Ecto neural progenitor cell (in vitro differentiated cells): ENCODE measurements around the gene SLAMF8.

Experiments
- DNase-seq: peaks from one replicate; pipeline ENCODE4 v3.0.0-alpha.2; 2018; ENCODE audit warnings: low spot score

Gene SLAMF8

GRCh38 chr1:159848326-159848725 lies 21.7 kb downstream of the SLAMF8 start:
- DNase-seq = no peak

GRCh38 chr1:159849626-159850366 lies 23.1 kb downstream of the SLAMF8 start:
- DNase-seq = no peak

DNA sequence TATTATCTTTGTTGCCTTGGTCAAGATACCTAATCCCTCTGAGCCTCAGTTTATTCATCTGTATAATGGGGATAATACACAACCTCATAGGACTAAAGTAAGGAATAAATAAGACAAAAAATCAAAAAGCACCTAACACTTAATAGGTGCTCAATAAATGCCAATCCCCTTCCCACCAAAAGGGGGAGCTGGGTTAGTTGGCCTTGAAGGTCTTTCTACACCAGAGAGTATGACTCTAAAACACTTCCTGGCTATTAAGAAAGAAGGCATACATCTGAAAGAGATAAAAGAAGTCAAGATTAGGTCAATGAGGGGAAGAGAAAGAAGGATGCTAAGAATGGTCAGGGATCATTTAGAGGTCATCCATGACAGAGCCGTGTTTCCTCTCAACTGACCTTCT lies 24.7 kb downstream of the SLAMF8 start:
- DNase-seq = no peak

GRCh38 chr1:159853417-159854115 lies 26.9 kb downstream of the SLAMF8 start:
- DNase-seq = no peak

GRCh38 chr1:159854116-159854692 lies 27.5 kb downstream of the SLAMF8 start:
- peak; percentile 58 for DNase-seq

GRCh38 chr1:159854693-159855192 lies 28.1 kb downstream of the SLAMF8 start:
- DNase-seq = peak; percentile 54

GRCh38 chr1:159855709-159856108 lies 29.0 kb downstream of the SLAMF8 start:
- DNase-seq = no peak

DNA sequence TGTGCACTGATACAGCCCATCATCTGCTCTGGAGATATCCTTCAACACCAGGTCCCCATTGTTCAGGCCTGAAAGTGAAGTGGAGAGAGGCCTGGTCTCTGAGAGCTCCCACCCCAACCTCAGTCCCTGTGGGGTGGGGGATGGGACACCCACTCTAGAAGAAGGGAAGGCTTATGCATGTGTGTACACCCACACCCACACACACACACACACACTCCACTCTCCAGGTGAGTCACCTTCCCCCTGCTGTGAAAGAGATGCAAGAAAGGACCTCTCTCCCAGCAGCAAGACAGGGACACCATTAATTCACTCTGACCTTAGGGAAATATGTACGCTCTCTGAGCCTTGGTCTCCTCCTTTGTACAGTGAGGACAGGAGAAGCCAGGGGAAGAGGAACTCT lies 29.9 kb downstream of the SLAMF8 start:
- no peak for DNase-seq

DNA sequence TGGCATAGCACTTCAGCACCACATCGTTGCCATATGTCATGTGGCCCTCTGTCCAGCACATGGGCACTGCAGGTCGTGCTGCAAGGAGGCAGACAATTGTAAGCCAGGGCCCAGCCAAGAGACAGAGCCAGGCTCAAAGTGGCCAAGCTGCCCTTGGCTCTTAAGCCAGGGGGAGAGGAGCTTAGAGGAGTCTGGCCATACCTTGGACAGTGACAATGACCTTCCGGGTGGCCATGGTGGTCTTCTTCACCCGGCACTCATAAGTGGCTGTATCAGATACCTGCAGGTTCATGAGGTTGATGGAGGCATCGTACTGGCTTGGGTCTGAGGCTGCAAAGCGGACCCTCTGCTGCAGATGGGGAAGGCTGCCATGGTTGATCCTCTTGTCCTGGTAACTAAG lies 31.2 kb downstream of the SLAMF8 start:
- no peak for DNase-seq

GRCh38 chr1:159859767-159860322 lies 33.2 kb downstream of the SLAMF8 start:
- DNase-seq = no peak

DNA sequence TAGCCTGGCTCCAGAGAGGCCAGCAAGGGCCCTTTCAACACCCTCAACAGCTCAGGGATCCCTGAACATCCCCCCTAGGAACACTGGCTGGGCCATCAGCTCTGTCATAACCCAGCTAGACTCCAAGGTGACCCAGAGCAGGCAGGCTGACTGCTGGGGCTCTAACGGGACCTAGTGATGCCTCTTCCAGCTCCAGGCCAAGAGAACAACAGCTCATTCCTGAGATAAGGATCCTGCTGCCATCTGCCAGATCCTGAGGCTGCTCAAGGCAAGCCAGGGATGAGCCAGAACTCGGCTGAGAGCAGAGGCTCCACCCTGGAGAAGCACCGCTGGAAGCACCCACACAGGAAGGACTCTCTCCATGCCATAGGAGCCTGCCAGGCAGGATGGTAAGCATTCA lies 33.8 kb downstream of the SLAMF8 start:
- DNase-seq = no peak

- DNase-seq = no peak
Observed at GRCh38 chr1:159861218-159861617, 34.5 kb downstream of the SLAMF8 start.

GRCh38 chr1:159862031-159862430 lies 35.4 kb downstream of the SLAMF8 start:
- DNase-seq = no peak

DNA sequence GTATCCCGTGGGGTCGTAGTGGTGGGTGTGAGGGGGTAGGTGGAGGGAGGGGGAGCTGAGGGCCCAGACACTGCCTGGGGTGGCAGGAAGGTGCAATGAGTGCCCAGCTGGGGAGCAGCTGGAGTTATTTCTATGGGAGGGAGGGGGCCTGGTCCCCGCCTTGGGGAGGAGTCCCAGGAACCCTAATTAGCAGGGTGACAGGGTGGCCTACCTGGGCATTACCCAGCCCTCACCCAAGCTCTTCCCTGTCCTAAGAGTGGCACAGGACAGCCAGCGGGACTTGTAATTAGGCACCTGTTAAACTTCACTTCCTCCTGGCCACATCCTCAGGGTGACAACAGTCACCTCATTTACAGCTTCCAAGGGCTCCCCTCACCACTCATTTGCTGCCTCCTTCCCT lies 35.9 kb downstream of the SLAMF8 start, which contains the start of gene VSIG8:
Gene VSIG8 (minus strand): TSS at position 101 of the 400 bp plus-strand sequence. CDS start 136 bp downstream, outside the sequence.
- DNase-seq = no peak

- no peak for DNase-seq
Observed at GRCh38 chr1:159864262-159864661, 37.6 kb downstream of the SLAMF8 start.

DNA sequence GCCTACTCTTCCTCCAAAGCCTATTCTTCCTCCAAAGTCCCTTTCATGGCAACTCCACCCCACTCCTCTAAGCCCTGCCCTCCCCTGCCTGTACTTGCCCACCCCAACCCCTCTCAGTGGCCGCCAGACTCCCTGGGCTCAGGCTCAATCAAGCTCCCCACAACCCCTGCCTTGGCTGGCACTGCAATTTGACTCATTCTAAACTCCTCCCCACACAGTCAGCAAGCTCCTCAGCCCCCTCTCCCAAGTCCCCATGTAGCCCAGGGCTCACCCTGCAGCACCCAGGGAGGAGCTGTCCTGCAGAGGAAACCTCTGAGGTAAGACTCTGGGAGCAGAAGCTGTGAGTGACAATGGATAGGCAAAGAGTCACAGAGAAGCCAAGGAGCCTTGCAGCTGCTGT lies 39.4 kb downstream of the SLAMF8 start:
- DNase-seq = no peak

DNA sequence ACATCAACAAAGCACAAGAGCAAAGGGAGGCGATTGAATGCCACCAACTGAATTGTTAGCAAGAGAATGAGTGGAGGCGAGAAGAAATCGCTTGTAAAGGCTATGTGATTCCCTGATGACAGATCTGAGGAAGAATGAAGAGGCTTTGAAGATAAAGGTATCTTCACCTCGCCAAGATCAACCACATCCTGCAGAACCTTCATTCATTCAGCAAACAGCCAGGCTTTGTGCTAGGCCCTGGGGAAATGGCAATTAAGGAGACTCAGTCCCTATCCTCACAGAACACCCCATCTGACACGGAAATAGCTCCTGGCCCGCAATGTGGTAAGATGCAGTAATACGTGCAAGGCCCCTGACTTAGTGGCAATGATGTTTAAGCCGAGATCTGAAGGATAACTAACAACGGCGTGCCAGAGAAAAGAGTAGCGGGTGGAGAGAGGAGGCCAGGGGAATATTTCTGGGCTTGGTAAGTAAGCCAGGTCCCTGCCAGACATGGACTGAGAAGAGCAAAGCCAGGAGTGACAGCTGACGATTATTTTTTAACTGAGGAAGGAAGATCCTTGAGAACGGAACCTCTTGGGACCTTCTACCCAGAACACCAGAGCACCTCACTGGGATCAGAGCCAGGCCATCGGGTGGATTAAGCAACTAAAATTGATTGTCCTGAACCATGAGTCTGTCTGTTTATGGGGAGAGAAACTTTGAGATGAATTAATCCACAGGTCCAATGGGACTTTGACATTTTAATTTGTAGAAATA lies 40.4 kb downstream of the SLAMF8 start:
- no peak for DNase-seq

GRCh38 chr1:159867664-159868026 lies 41.0 kb downstream of the SLAMF8 start:
- DNase-seq = no peak

DNA sequence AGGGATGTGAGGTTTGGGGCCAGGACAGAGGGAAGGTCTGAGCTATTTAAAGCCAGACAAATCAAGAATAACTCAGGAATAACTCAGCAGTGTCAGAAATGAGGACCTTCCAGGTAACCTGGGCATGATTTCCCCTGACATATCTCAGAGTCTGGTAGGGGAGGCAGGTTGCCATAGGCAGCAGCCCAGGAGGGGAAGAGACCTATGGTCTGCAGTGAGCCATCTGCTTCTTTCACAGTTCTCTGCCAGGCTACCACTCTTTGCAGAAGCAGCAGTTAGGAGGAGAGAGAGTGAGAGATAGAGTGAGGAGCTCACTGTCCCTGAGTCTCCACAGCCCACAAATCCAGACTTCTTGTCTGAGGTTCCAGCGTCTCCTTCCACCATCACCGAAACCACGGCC lies 42.1 kb downstream of the SLAMF8 start:
- no peak for DNase-seq

DNA sequence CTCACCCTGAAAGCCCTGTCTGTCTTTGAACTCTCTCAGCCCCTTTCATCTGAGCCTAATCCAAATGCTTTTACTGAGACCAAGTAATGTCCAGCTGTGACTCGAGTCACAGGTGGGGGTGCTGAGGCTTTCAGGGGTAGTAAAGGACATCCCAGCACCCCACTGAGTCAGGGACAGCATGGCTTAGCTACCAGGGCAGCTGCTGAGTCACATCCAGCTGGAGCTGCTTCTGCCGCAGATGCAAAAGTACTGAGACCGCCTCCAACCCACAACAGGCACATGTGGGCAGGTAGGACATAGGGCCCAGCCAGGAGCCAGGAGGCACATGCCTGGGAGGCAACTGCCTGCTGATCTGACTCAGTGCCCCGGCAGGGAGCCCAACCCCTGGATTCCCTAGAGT lies 42.5 kb downstream of the SLAMF8 start:
- DNase-seq = no peak

DNA sequence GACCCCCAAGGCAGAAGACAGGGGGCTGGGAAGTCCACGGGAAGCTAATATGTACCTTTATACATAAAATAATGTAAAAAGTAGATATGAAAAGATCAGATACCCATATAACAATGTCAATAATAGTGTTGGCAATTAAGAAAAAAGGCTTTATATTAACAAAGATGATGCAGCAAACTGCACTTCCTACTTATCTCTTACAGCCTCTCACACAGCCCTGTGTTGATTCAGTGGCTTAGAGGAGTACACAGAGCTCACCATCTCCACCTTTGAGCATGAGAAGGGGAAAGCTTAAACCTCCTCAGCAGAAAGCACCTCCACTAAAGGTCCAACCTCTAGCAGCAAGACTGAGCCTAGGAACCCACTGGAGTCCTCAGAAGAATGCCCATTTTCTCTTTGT lies 42.9 kb downstream of the SLAMF8 start:
- no peak for DNase-seq

- DNase-seq = no peak
Observed at GRCh38 chr1:159870704-159871103, 44.0 kb downstream of the SLAMF8 start.
